ENCODE measurements around the gene ZNF277.
A peak's percentile ranks its signal among the peaks of the same experiment; 100 is the strongest.

The ZNF277 gene

GRCh38 chr7:112255388-112255720, 48.9 kb downstream of the ZNF277 start:
- no peak for DNase-seq

GRCh38 chr7:112257073-112257472, 50.6 kb downstream of the ZNF277 start:
- DNase-seq, result no peak

- no peak for DNase-seq
These were observed 54.4 kb downstream of the ZNF277 start for GRCh38 chr7:112260911-112261310.

- no peak for DNase-seq
These were observed 55.5 kb downstream of the ZNF277 start for GRCh38 chr7:112262036-112262435.

GRCh38 chr7:112262855-112263487, 56.5 kb downstream of the ZNF277 start:
- DNase-seq, result no peak

- no peak for DNase-seq
These were observed 57.0 kb downstream of the ZNF277 start for GRCh38 chr7:112263519-112263918.

- DNase-seq, result no peak
These were observed 59.6 kb downstream of the ZNF277 start for GRCh38 chr7:112266141-112266540.

- DNase-seq, result peak; percentile 42
These were observed 60.2 kb downstream of the ZNF277 start for GRCh38 chr7:112266595-112267270.

- DNase-seq, result no peak
These were observed 61.6 kb downstream of the ZNF277 start for GRCh38 chr7:112267944-112268691.

GRCh38 chr7:112271162-112271561, 64.7 kb downstream of the ZNF277 start:
- DNase-seq, result no peak

GRCh38 chr7:112272921-112273561, 66.5 kb downstream of the ZNF277 start:
- DNase-seq, result no peak

- no peak for DNase-seq
These were observed 72.5 kb downstream of the ZNF277 start for GRCh38 chr7:112279042-112279441.

GRCh38 chr7:112280267-112280666, 73.8 kb downstream of the ZNF277 start:
- no peak for DNase-seq

- DNase-seq, result peak; percentile 48
These were observed 76.1 kb downstream of the ZNF277 start for GRCh38 chr7:112282476-112283188.

GRCh38 chr7:112283382-112283910, 77.0 kb downstream of the ZNF277 start:
- DNase-seq, result no peak

- DNase-seq, result no peak
These were observed 80.0 kb downstream of the ZNF277 start for GRCh38 chr7:112286250-112287086.

- DNase-seq, result no peak
These were observed 81.8 kb downstream of the ZNF277 start for GRCh38 chr7:112288301-112288700.

- no peak for DNase-seq
These were observed 83.6 kb downstream of the ZNF277 start for GRCh38 chr7:112290065-112290464.

GRCh38 chr7:112292162-112292561, 85.7 kb downstream of the ZNF277 start:
- no peak for DNase-seq

- DNase-seq, result no peak
These were observed 86.9 kb downstream of the ZNF277 start for GRCh38 chr7:112293416-112293815.

GRCh38 chr7:112296432-112296831, 89.9 kb downstream of the ZNF277 start:
- DNase-seq, result no peak

GRCh38 chr7:112297681-112298080, 91.2 kb downstream of the ZNF277 start:
- DNase-seq, result no peak

Measured in OCI-M1 (cell line).